B cell (primary cell): ENCODE results near the gene MPDZ. TPM values are rescaled to one million over a fixed set of nuclear protein-coding genes. Genes with fewer than 3 reads are reported as not detected.

Experiments used
- ATAC-seq: fragments of 200-7000 bp; cut with Tn5 transposase; one replicate; pipeline ENCODE4 v1.10.0; 2021; ENCODE audit warnings: low read depth, mild to moderate bottlenecking, moderate number of reproducible peaks, moderate library complexity
- CTCF ChIA-PET: fragments of 350-600 bp; sonication (Branson Sonifier 250); formaldehyde crosslinking; loops from one replicate; lab custom pipeline; 2021; ENCODE audit warnings: antibody characterized with exemption, inconsistent platforms; lab: Charles Lee
- POLR2A ChIA-PET: fragments of 350-600 bp; sonication (Branson Sonifier 250); formaldehyde crosslinking; loops from one replicate; lab custom pipeline; 2021; ENCODE audit warnings: antibody characterized with exemption; lab: Charles Lee
- DNase-seq: peaks from one replicate; pipeline ENCODE4 v3.0.0; 2013
- H2AFZ ChIP-seq: 2 replicates; pipeline ENCODE4 v1.6.1; 2012; ENCODE audit warnings: mild to moderate bottlenecking, low read depth, low read length; ENCODE audit not compliant: insufficient read depth, poor library complexity, severe bottlenecking
- H3K27ac ChIP-seq, 2 donors: 1 replicate in 1 of 2; 2 replicates in 1 of 2; pipeline ENCODE4 v1.5.1; 2012 to 2013; ENCODE audit warnings: low read length in 2 of 2, mild to moderate bottlenecking in 2 of 2, moderate library complexity in 1 of 2
- H3K27me3 ChIP-seq, 4 experiments: fragments of 200-600 bp in 1 of 4; sonication (generic) in 1 of 4; replicated peaks in 1 of 4; 1 replicate in 2 of 4; 2 replicates in 2 of 4; pipeline versions ENCODE4 v1.6.1 to v1.7.0; 2013 to 2016; ENCODE audit warnings: low read length in 3 of 4, mild to moderate bottlenecking in 2 of 4, mixed read lengths in 1 of 4, moderate library complexity in 1 of 4; ENCODE audit not compliant: insufficient read depth in 4 of 4, control insufficient read depth in 3 of 4; ENCODE audit errors: control extremely low read depth in 1 of 4
- H3K36me3 ChIP-seq, 2 experiments: replicated peaks in 1 of 2; 1 replicate in 1 of 2; 2 replicates in 1 of 2; pipeline versions ENCODE4 v1.6.1 to v1.7.1; 2013; ENCODE audit warnings: low read length in 1 of 2; ENCODE audit not compliant: insufficient read depth in 2 of 2, control insufficient read depth in 1 of 2; ENCODE audit errors: control extremely low read depth in 1 of 2, extremely low read depth in 1 of 2
- H3K4me1 ChIP-seq, 2 donors: fragments of 200-600 bp in 1 of 2; sonication (generic) in 1 of 2; 1 replicate in 1 of 2; 2 replicates in 1 of 2; pipeline versions ENCODE4 v1.5.1 to v1.6.1; 2013 to 2017; ENCODE audit warnings: low read length in 2 of 2; ENCODE audit not compliant: control insufficient read depth in 2 of 2, insufficient read depth in 2 of 2
- H3K4me2 ChIP-seq: replicated peaks from 2 replicates; pipeline ENCODE3; 2012; ENCODE audit warnings: mild to moderate bottlenecking, low read depth, low read length; ENCODE audit not compliant: poor library complexity, severe bottlenecking
- H3K4me3 ChIP-seq, 5 experiments: fragments of 200-600 bp in 1 of 5; sonication (generic) in 1 of 5; 1 replicate in 3 of 5; 2 replicates in 2 of 5; pipeline versions ENCODE4 v1.5.1 to v1.7.0; 2011 to 2016; ENCODE audit warnings: low read length in 4 of 5, mild to moderate bottlenecking in 4 of 5, low read depth in 2 of 5, control low read depth in 1 of 5, moderate library complexity in 1 of 5; ENCODE audit not compliant: insufficient read depth in 1 of 5; ENCODE audit errors: control extremely low read depth in 1 of 5, extremely low read depth in 1 of 5
- H3K79me2 ChIP-seq: fragments of 200-600 bp; sonication (generic); one replicate; pipeline ENCODE4 v1.6.0; 2016; ENCODE audit warnings: low read length; ENCODE audit not compliant: control insufficient read depth, insufficient read depth
- H3K9ac ChIP-seq: fragments of 200-600 bp; sonication (generic); 2 replicates; pipeline ENCODE4 v1.6.1; 2017; ENCODE audit warnings: mild to moderate bottlenecking, low read length, moderate library complexity
- H3K9me3 ChIP-seq, 3 donors: one replicate each; pipeline versions ENCODE4 v1.6.1 to v1.7.1; 2013; ENCODE audit warnings: low read length in 2 of 3; ENCODE audit not compliant: control insufficient read depth in 2 of 3, insufficient read depth in 1 of 3; ENCODE audit errors: control extremely low read depth in 1 of 3
- H4K20me1 ChIP-seq: 2 replicates; pipeline ENCODE4 v1.6.0; 2012; ENCODE audit warnings: mild to moderate bottlenecking, low read length; ENCODE audit not compliant: insufficient read depth, control insufficient read depth, poor library complexity, severe bottlenecking
- H3K27ac Mint-ChIP-seq: one replicate; pipeline ENCODE4 v1.8.0; 2021; ENCODE audit warnings: mixed read lengths
- H3K27me3 Mint-ChIP-seq: one replicate; pipeline ENCODE4 v1.8.0; 2021; ENCODE audit warnings: mixed read lengths
- H3K4me1 Mint-ChIP-seq: one replicate; pipeline ENCODE4 v1.8.0; 2021; ENCODE audit warnings: mixed read lengths
- H3K4me3 Mint-ChIP-seq: one replicate; pipeline ENCODE4 v1.8.0; 2021; ENCODE audit warnings: mixed read lengths
- H3K9me3 Mint-ChIP-seq: one replicate; pipeline ENCODE4 v1.8.0; 2022; ENCODE audit warnings: mixed read lengths; ENCODE audit not compliant: insufficient read depth
- EZH2 ChIP-seq: IDR thresholded peaks from 2 replicates; pipeline ENCODE4 v1.6.1; 2012; ENCODE audit warnings: borderline replicate concordance, low read depth, mild to moderate bottlenecking, moderate library complexity, low read length; ENCODE audit not compliant: insufficient read depth, poor library complexity, severe bottlenecking
- WGBS: methylation state at CpG from one replicate; pipeline ENCODE4 v1.1.5; 2013; ENCODE audit warnings: missing lambda C conversion rate; ENCODE audit not compliant: insufficient coverage; 5-methylcytosine and 5-hydroxymethylcytosine counted together
- intact Hi-C: fragments of 100-400 bp; cut with micrococcal nuclease; formaldehyde crosslinking; loops from one replicate; pipeline ENCODE4 v1.10.0; 2022
- polyA plus RNA-seq: library from polyadenylated mRNA; depleted of rRNA; stranded (reverse); fragments of >200 nt; gene quantifications from 2 replicates; pipeline ENCODE4 v1.2.3, GENCODE V29; 2012
- total RNA-seq, 2 donors: library from RNA; stranded (reverse); fragments of 120-200 nt in 1 of 2; gene quantifications; 1 replicate in 1 of 2; 2 replicates in 1 of 2; pipeline versions ENCODE4 v1.2.3 to v1.2.4, GENCODE V29; 2013 to 2022
- TF ChIP-seq, protein P1 (sequence below): fragments of 200-600 bp; IDR thresholded peaks from one replicate; pipeline ENCODE4 v1.8.0; 2022; ENCODE audit warnings: antibody characterized with exemption, mild to moderate bottlenecking

MPDZ gene
- total and polyA plus RNA-seq, 2 donors (not counting 1 experiment from before 2014, with no cell fraction given): not detected

GRCh38 chr9:13111778-13112177 lies 167.7 kb downstream of the MPDZ start:
- H3K27me3 ChIP-seq: no peaks in the 10 kb centered on the region
- no peak overlapping the region for H3K4me3 ChIP-seq
- no peak overlapping the region for H3K27ac ChIP-seq
- ChIA-PET CTCF (no interaction called here), POLR2A (no interaction called here)
- no peak overlapping the region for H3K4me2 ChIP-seq
- no peaks in the 10 kb centered on the region for H3K79me2 ChIP-seq
- no peak for TF ChIP-seq EZH2
- TF ChIP-seq, protein P1, sequence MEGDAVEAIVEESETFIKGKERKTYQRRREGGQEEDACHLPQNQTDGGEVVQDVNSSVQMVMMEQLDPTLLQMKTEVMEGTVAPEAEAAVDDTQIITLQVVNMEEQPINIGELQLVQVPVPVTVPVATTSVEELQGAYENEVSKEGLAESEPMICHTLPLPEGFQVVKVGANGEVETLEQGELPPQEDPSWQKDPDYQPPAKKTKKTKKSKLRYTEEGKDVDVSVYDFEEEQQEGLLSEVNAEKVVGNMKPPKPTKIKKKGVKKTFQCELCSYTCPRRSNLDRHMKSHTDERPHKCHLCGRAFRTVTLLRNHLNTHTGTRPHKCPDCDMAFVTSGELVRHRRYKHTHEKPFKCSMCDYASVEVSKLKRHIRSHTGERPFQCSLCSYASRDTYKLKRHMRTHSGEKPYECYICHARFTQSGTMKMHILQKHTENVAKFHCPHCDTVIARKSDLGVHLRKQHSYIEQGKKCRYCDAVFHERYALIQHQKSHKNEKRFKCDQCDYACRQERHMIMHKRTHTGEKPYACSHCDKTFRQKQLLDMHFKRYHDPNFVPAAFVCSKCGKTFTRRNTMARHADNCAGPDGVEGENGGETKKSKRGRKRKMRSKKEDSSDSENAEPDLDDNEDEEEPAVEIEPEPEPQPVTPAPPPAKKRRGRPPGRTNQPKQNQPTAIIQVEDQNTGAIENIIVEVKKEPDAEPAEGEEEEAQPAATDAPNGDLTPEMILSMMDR: no peak
- H3K36me3 ChIP-seq: no peaks in the 10 kb centered on the region
- no peak overlapping the region for H3K9ac ChIP-seq
- ATAC-seq (no peak), DNase-seq (no peak)
- no peaks in the 10 kb centered on the region for H4K20me1 ChIP-seq
- H3K9me3 ChIP-seq: no peaks in the 10 kb centered on the region
- H3K27ac Mint-ChIP-seq: no peak overlapping the region
- intact Hi-C loops: no loop called here
- H3K27me3 Mint-ChIP-seq: no peaks in the 10 kb centered on the region
- WGBS: 38% methylated on average over 1 of the region's 2 CpGs
- no peaks in the 10 kb centered on the region for H3K4me1 Mint-ChIP-seq
- H3K4me3 Mint-ChIP-seq: no peak overlapping the region
- no peaks in the 10 kb centered on the region for H3K4me1 ChIP-seq
- H3K9me3 Mint-ChIP-seq: peaks cover 3% of the 10 kb centered on the region
- no peak overlapping the region for H2AFZ ChIP-seq

DNA sequence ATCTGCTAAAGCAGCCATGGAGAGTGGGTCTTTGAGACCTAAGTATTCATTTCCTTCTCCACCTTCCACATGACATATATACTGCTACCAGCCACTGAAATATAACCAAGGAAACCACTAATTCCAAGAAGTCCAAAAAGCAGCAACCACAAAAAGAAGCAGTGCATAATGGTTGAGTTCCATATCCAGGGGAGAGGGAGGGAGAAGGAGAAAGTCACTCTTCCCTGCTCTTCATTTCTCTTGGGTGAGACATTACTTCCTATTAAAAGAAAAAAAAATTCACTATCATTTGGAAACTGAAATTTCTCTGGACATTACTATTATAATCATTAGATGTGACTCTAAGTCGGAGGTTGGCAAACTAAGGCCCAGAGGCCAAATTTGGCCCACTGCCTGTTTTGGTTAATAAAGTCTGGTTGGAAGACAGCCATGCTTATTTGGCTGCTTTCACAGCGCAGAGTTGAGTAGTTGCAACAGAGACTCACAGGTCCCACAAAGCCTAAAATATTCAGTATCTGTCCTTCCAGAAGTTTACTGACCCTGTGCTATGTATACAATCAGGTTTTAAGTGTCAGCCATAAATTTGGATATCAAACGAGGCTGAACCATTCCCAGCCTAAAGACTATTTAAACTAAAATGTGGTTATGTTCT lies 168.6 kb downstream of the MPDZ start:
- Histone ChIP-seq H3K79me2 (no peaks in the 10 kb centered on the region), H3K27me3 (no peaks in the 10 kb centered on the region), H3K9me3 (no peaks in the 10 kb centered on the region), H3K4me2 (no peak overlapping the region), H4K20me1 (no peaks in the 10 kb centered on the region), H3K27ac (no peak overlapping the region), H3K9ac (no peak overlapping the region), H3K4me3 (no peak overlapping the region), H2AFZ (no peak overlapping the region), H3K36me3 (no peaks in the 10 kb centered on the region), H3K4me1 (no peaks in the 10 kb centered on the region)
- ChIA-PET CTCF (no interaction called here), POLR2A (no interaction called here)
- no peak overlapping the region for H3K27ac Mint-ChIP-seq
- no peak overlapping the region for H3K4me3 Mint-ChIP-seq
- no peak for DNase-seq
- intact Hi-C loops: no loop called here
- WGBS: 60% methylated on average over 1 of the region's 3 CpGs
- no peaks in the 10 kb centered on the region for H3K27me3 Mint-ChIP-seq
- TF ChIP-seq EZH2: no peak
- TF ChIP-seq, protein P1: no peak
- ATAC-seq: no peak
- H3K4me1 Mint-ChIP-seq: no peaks in the 10 kb centered on the region
- peaks cover 3% of the 10 kb centered on the region for H3K9me3 Mint-ChIP-seq
